Measurements from ENCODE around the gene TDRD7.

TDRD7 gene

GRCh38 chr9:97462914-97463313 is 51.0 kb downstream of the TDRD7 start:
- no peak for TF ChIP-seq POLR2AphosphoS5 (IDR thresholded peaks at IDR 0.05; ENCODE audit: low read depth, low read length)
- TF ChIP-seq REST (IDR thresholded peaks at IDR 0.05; ENCODE audit: insufficient read depth in 1 of 2, low read depth in 2 of 2, low read length in 2 of 2) = no peak
- no peak for TF ChIP-seq FOXP2 (optimal IDR thresholded peaks at IDR 0.05; ENCODE audit: borderline replicate concordance, extremely low read depth, extremely low read length, insufficient read depth)
- no peak for TF ChIP-seq SIN3A (IDR thresholded peaks at IDR 0.05; ENCODE audit: borderline replicate concordance, insufficient read depth, low read length)
- no peak for TF ChIP-seq TAF1 (IDR thresholded peaks at IDR 0.05; ENCODE audit: borderline replicate concordance, insufficient read depth, low read length)

GRCh38 chr9:97468658-97469448 is 57.0 kb downstream of the TDRD7 start:
- TF ChIP-seq POLR2AphosphoS5 (IDR thresholded peaks at IDR 0.05; ENCODE audit: low read depth, low read length) (no peak), TAF1 (IDR thresholded peaks at IDR 0.05; ENCODE audit: borderline replicate concordance, insufficient read depth, low read length) (no peak), FOXP2 (optimal IDR thresholded peaks at IDR 0.05; ENCODE audit: borderline replicate concordance, extremely low read depth, extremely low read length, insufficient read depth) (no peak), REST (IDR thresholded peaks at IDR 0.05; ENCODE audit: insufficient read depth in 1 of 2, low read depth in 2 of 2, low read length in 2 of 2) (no peak), SIN3A (IDR thresholded peaks at IDR 0.05; ENCODE audit: borderline replicate concordance, insufficient read depth, low read length) (no peak)

GRCh38 chr9:97470076-97470475 is 58.2 kb downstream of the TDRD7 start:
- TF ChIP-seq TAF1 (IDR thresholded peaks at IDR 0.05; ENCODE audit: borderline replicate concordance, insufficient read depth, low read length) = no peak

- TF ChIP-seq TAF1 (IDR thresholded peaks at IDR 0.05; ENCODE audit: borderline replicate concordance, insufficient read depth, low read length) = no peak
- TF ChIP-seq FOXP2 (optimal IDR thresholded peaks at IDR 0.05; ENCODE audit: borderline replicate concordance, extremely low read depth, extremely low read length, insufficient read depth) = no peak
- TF ChIP-seq POLR2AphosphoS5 (IDR thresholded peaks at IDR 0.05; ENCODE audit: low read depth, low read length) = no peak
- TF ChIP-seq REST (IDR thresholded peaks at IDR 0.05; ENCODE audit: insufficient read depth in 1 of 2, low read depth in 2 of 2, low read length in 2 of 2) = no peak
- TF ChIP-seq SIN3A (IDR thresholded peaks at IDR 0.05; ENCODE audit: borderline replicate concordance, insufficient read depth, low read length) = no peak
Measured at GRCh38 chr9:97473717-97474116, 61.8 kb downstream of the TDRD7 start.

- TF ChIP-seq REST (IDR thresholded peaks at IDR 0.05; ENCODE audit: insufficient read depth in 1 of 2, low read depth in 2 of 2, low read length in 2 of 2) (no peak), POLR2AphosphoS5 (IDR thresholded peaks at IDR 0.05; ENCODE audit: low read depth, low read length) (no peak), FOXP2 (optimal IDR thresholded peaks at IDR 0.05; ENCODE audit: borderline replicate concordance, extremely low read depth, extremely low read length, insufficient read depth) (no peak), SIN3A (IDR thresholded peaks at IDR 0.05; ENCODE audit: borderline replicate concordance, insufficient read depth, low read length) (no peak), TAF1 (IDR thresholded peaks at IDR 0.05; ENCODE audit: borderline replicate concordance, insufficient read depth, low read length) (no peak)
Measured at GRCh38 chr9:97474372-97474925, 62.6 kb downstream of the TDRD7 start.
